IMR-90 (cell line): ENCODE data around the gene CRLF2.

Source experiments
- CEBPB ChIP-seq: IDR thresholded peaks from 2 replicates; pipeline ENCODE4 v1.6.1; 2012; ENCODE audit warnings: low read depth, low read length, improper control_type of control experiment
- CTCF ChIP-seq: conservative IDR thresholded peaks from 2 replicates; pipeline ENCODE4 v1.5.1; 2012; ENCODE audit warnings: mild to moderate bottlenecking, low read depth, low read length, improper control_type of control experiment
- MAZ ChIP-seq: IDR thresholded peaks from 2 replicates; pipeline ENCODE4 v1.6.1; 2012; ENCODE audit warnings: low read depth, mild to moderate bottlenecking, low read length, improper control_type of control experiment, moderate library complexity, borderline replicate concordance
- POLR2A ChIP-seq: IDR thresholded peaks from 2 replicates; pipeline ENCODE4 v1.6.1; 2012; ENCODE audit warnings: mild to moderate bottlenecking, low read depth, low read length
- SMC3 ChIP-seq: fragments of 150-350 bp; IDR thresholded peaks from 2 replicates; pipeline ENCODE4 v1.6.1; 2016; ENCODE audit warnings: low read depth, mild to moderate bottlenecking, antibody characterized with exemption, low read length, moderate library complexity

GRCh38 chrX:1223242-1223600, 10.8 kb upstream of the CRLF2 start:
- TF ChIP-seq POLR2A: no peak
- TF ChIP-seq CTCF: no peak
- TF ChIP-seq SMC3: no peak
- TF ChIP-seq CEBPB: no peak
- no peak for TF ChIP-seq MAZ
